Parathyroid adenoma (tissue), 2 donors: ENCODE results near the gene VCPKMT.

ENCODE experiments used
- H2AFZ ChIP-seq: fragments of 300-600 bp; sonication (generic); one replicate; pipeline ENCODE4 v1.7.0; 2017; ENCODE audit warnings: antibody characterized with exemption, mild to moderate bottlenecking
- H3K27ac ChIP-seq: fragments of 300-600 bp; sonication (generic); one replicate; pipeline ENCODE4 v1.7.0; 2017
- H3K27me3 ChIP-seq: fragments of 300-600 bp; sonication (generic); one replicate; pipeline ENCODE4 v1.7.0; 2017; ENCODE audit warnings: low read length; ENCODE audit not compliant: control insufficient read depth, insufficient read depth
- H3K36me3 ChIP-seq: fragments of 300-600 bp; sonication (generic); one replicate; pipeline ENCODE4 v1.7.0; 2017; ENCODE audit warnings: low read length; ENCODE audit not compliant: control insufficient read depth, insufficient read depth
- H3K4me1 ChIP-seq: fragments of 300-600 bp; sonication (generic); one replicate; pipeline ENCODE4 v1.7.0; 2017; ENCODE audit warnings: control low read depth
- H3K4me2 ChIP-seq: fragments of 300-600 bp; sonication (generic); one replicate; pipeline ENCODE4 v1.7.0; 2017; ENCODE audit warnings: low read length
- H3K4me3 ChIP-seq: fragments of 300-600 bp; sonication (generic); one replicate; pipeline ENCODE4 v1.7.0; 2017; ENCODE audit warnings: low read depth, low read length
- H3K79me2 ChIP-seq: fragments of 300-600 bp; sonication (generic); one replicate; pipeline ENCODE4 v1.7.0; 2017; ENCODE audit warnings: control low read depth
- H3K9ac ChIP-seq: fragments of 300-600 bp; sonication (generic); one replicate; pipeline ENCODE4 v1.7.0; 2017; ENCODE audit warnings: mild to moderate bottlenecking
- H3K9me3 ChIP-seq: fragments of 300-600 bp; sonication (generic); one replicate; pipeline ENCODE4 v1.7.0; 2017; ENCODE audit warnings: low read length; ENCODE audit not compliant: control insufficient read depth
- CTCF ChIP-seq: fragments of 300-600 bp; sonication (generic); IDR thresholded peaks from one replicate; pipeline ENCODE4 v1.7.0; 2017; ENCODE audit warnings: antibody characterized with exemption, mild to moderate bottlenecking
- donor health status: primary hyperparathyroidism.

The VCPKMT gene

GRCh38 chr14:50059763-50060616 lies 56.4 kb downstream of the VCPKMT start:
- Histone ChIP-seq H3K79me2 (no peaks in the 10 kb centered on the region), H3K9ac (no peak overlapping the region), H3K4me2 (no peak overlapping the region), H3K27me3 (no peaks in the 10 kb centered on the region), H3K27ac (no peak overlapping the region), H2AFZ (no peak overlapping the region), H3K4me3 (no peak overlapping the region), H3K9me3 (no peaks in the 10 kb centered on the region), H3K36me3 (no peaks in the 10 kb centered on the region), H3K4me1 (no peaks in the 10 kb centered on the region)
- no peak for TF ChIP-seq CTCF
